Esophagus squamous epithelium (tissue), 5 donors: ENCODE data around the gene TBC1D3B. TPM values are rescaled to one million over a fixed set of nuclear protein-coding genes. Genes with fewer than 3 reads are reported as not detected.
"Not testable (repeated sequence)": the region's sequence is repeated elsewhere in the genome, so short reads cannot be mapped to it uniquely, and the experiment has no call there.

ENCODE experiments used
- DNase-seq: peaks from one replicate; lab custom pipeline; 2025; lab: John Stamatoyannopoulos, UW
- H3K27ac ChIP-seq, 4 donors: fragments of 200-600 bp; sonication (generic); one replicate each; pipeline ENCODE4 v1.5.1; 2016 to 2019; ENCODE audit warnings: mild to moderate bottlenecking in 1 of 4
- H3K27me3 ChIP-seq, 4 donors: fragments of 200-600 bp; sonication (generic); 1 replicate in 3 of 4; 2 replicates in 1 of 4; pipeline versions ENCODE4 v1.5.1 to v1.6.0; 2017 to 2021; ENCODE audit warnings: antibody characterized with exemption in 1 of 4
- H3K36me3 ChIP-seq, 3 donors: fragments of 200-600 bp; sonication (generic); one replicate each; pipeline ENCODE4 v1.5.1; 2016 to 2019
- H3K4me1 ChIP-seq, 3 donors: fragments of 200-600 bp; sonication (generic); one replicate each; pipeline ENCODE4 v1.5.1; 2017 to 2019
- H3K4me3 ChIP-seq, 4 donors: fragments of 200-600 bp; sonication (generic); 1 replicate in 3 of 4; 2 replicates in 1 of 4; pipeline ENCODE4 v1.5.1; 2016 to 2019; ENCODE audit warnings: mild to moderate bottlenecking in 2 of 4, moderate library complexity in 1 of 4
- H3K9me3 ChIP-seq, 3 donors: fragments of 200-600 bp; sonication (generic); one replicate each; pipeline ENCODE4 v1.5.1; 2016 to 2019
- CTCF ChIP-seq, 6 experiments: fragments of 450-650 bp in 4 of 6; fragments of 200-600 bp in 2 of 6; sonication (generic) in 2 of 6; IDR thresholded peaks; one replicate each; pipeline ENCODE4 v1.5.1; 2016 to 2019; ENCODE audit warnings: antibody characterized with exemption in 6 of 6, mild to moderate bottlenecking in 4 of 6, moderate library complexity in 4 of 6
- POLR2A ChIP-seq, 4 donors: fragments of 450-650 bp; IDR thresholded peaks; one replicate each; pipeline ENCODE4 v1.6.1; 2017; ENCODE audit warnings: antibody characterized with exemption in 4 of 4, mild to moderate bottlenecking in 4 of 4, moderate library complexity in 3 of 4
- WGBS, 2 donors: methylation state at CpG; one replicate each; pipeline ENCODE4 v1.1.5; 2018; 5-methylcytosine and 5-hydroxymethylcytosine counted together
- intact Hi-C: fragments of 100-400 bp; cut with DNase I; formaldehyde crosslinking; loops from one replicate; pipeline ENCODE4 v1.15.0; 2022
- total RNA-seq, 4 donors: library from RNA; depleted of rRNA; stranded (reverse); fragments of >200 nt; gene quantifications; one replicate each; pipeline ENCODE4 v1.1.0, GENCODE V29; 2016
- donor health status: DM: yes; HTN: yes; CAD: no.

The TBC1D3B gene
- total RNA-seq, 4 donors from 2014 or later = 2.9 to 11.7 (median 9.4) TPM; not detected in 1

- H3K27me3 ChIP-seq = peaks cover 0 to 5% (median 0%) of the 10 kb centered on the region in 4 donors
- intact Hi-C loops = no loop called here
- TF ChIP-seq POLR2A (IDR thresholded peaks at IDR 0.05) (no peak), CTCF (IDR thresholded peaks at IDR 0.05) (no peak)
- no peaks in the 10 kb centered on the region for H3K4me1 ChIP-seq
- no peak for DNase-seq
- H3K36me3 ChIP-seq = no peaks in the 10 kb centered on the region
- 79 to 86% methylated on average over 3 of the region's 3 CpGs for WGBS, 2 donors
- no peak overlapping the region for H3K27ac ChIP-seq
- no peaks in the 10 kb centered on the region for H3K9me3 ChIP-seq
- no peak overlapping the region for H3K4me3 ChIP-seq
These were observed 36.5 kb upstream of the TBC1D3B start for GRCh38 chr17:36212966-36213365.

- no peak for DNase-seq
- Histone ChIP-seq H3K4me1 (no peaks in the 10 kb centered on the region), H3K27me3 (peaks cover 0 to 5% (median 0%) of the 10 kb centered on the region in 4 donors), H3K27ac (no peak overlapping the region), H3K9me3 (no peaks in the 10 kb centered on the region), H3K4me3 (no peak overlapping the region), H3K36me3 (no peaks in the 10 kb centered on the region)
- 43 to 63% methylated on average over 3 of the region's 4 CpGs for WGBS, 2 donors
- intact Hi-C loops = no loop called here
- no peak for TF ChIP-seq CTCF (IDR thresholded peaks at IDR 0.05)
- no peak for TF ChIP-seq POLR2A (IDR thresholded peaks at IDR 0.05)
These were observed 35.8 kb upstream of the TBC1D3B start for GRCh38 chr17:36212272-36212605.

- H3K9me3 ChIP-seq, DNase-seq, H3K36me3 ChIP-seq, H3K27ac ChIP-seq, H3K4me3 ChIP-seq, H3K4me1 ChIP-seq, intact Hi-C loops, H3K27me3 ChIP-seq: not testable (repeated sequence)
- WGBS, 2 donors = 23 to 48% methylated on average over 6 to 7 of the region's 10 CpGs
These were observed 35.2 kb upstream of the TBC1D3B start for GRCh38 chr17:36211484-36212271.

- H3K27ac ChIP-seq, H3K4me1 ChIP-seq, H3K9me3 ChIP-seq, H3K36me3 ChIP-seq, H3K4me3 ChIP-seq, H3K27me3 ChIP-seq, DNase-seq, intact Hi-C loops: not testable (repeated sequence)
- WGBS, 2 donors = 55 to 61% methylated on average over 5 to 7 of the region's 7 CpGs
These were observed 34.2 kb upstream of the TBC1D3B start, which contains the start of gene CCL4L2 for GRCh38 chr17:36210439-36211211. TSS of gene CCL4L2 (plus strand) at chr17:36211063.

- TF ChIP-seq POLR2A (IDR thresholded peaks at IDR 0.05) (no peak), CTCF (IDR thresholded peaks at IDR 0.05) (no peak)
- H3K36me3 ChIP-seq = no peaks in the 10 kb centered on the region
- intact Hi-C loops = no loop called here
These were observed 33.1 kb upstream of the TBC1D3B start for GRCh38 chr17:36209575-36209974.

GRCh38 chr17:36207383-36207782, 30.9 kb upstream of the TBC1D3B start:
- H3K27me3 ChIP-seq = peaks cover 0 to 17% (median 0%) of the 10 kb centered on the region in 4 donors
- H3K27ac ChIP-seq, H3K9me3 ChIP-seq, intact Hi-C loops, H3K4me3 ChIP-seq, H3K4me1 ChIP-seq, DNase-seq, H3K36me3 ChIP-seq: not testable (repeated sequence)
- WGBS, 2 donors = 58 to 84% methylated on average over 3 to 6 of the region's 6 CpGs

More at GRCh38 chr17:36209575-36209974, 33.1 kb upstream of the TBC1D3B start:
- no peak overlapping the region for H3K27ac ChIP-seq
- H3K27me3 ChIP-seq = peaks cover 0 to 17% (median 0%) of the 10 kb centered on the region in 4 donors
- H3K4me3 ChIP-seq = no peak overlapping the region
- H3K4me1 ChIP-seq = no peaks in the 10 kb centered on the region
- H3K9me3 ChIP-seq = no peaks in the 10 kb centered on the region
- DNase-seq = no peak

GRCh38 chr17:36206486-36206821, 30.0 kb upstream of the TBC1D3B start:
- WGBS, 2 donors = 47 to 58% methylated on average over 1 of the region's 1 CpG
- H3K36me3 ChIP-seq, H3K9me3 ChIP-seq, DNase-seq, H3K27ac ChIP-seq, intact Hi-C loops, H3K4me1 ChIP-seq, H3K4me3 ChIP-seq: not testable (repeated sequence)
- H3K27me3 ChIP-seq = peaks cover 0 to 14% (median 0%) of the 10 kb centered on the region in 4 donors
